ENCODE data around the gene MOV10L1. TPM values are rescaled to one million over a fixed set of nuclear protein-coding genes. Genes with fewer than 3 reads are reported as not detected.

Gene MOV10L1
- total RNA-seq, 4 donors from 2014 or later: 0.25 TPM; not detected in 3

- H3K9me3 ChIP-seq: no peaks in the 10 kb centered on the region
- TF ChIP-seq, protein P1, sequence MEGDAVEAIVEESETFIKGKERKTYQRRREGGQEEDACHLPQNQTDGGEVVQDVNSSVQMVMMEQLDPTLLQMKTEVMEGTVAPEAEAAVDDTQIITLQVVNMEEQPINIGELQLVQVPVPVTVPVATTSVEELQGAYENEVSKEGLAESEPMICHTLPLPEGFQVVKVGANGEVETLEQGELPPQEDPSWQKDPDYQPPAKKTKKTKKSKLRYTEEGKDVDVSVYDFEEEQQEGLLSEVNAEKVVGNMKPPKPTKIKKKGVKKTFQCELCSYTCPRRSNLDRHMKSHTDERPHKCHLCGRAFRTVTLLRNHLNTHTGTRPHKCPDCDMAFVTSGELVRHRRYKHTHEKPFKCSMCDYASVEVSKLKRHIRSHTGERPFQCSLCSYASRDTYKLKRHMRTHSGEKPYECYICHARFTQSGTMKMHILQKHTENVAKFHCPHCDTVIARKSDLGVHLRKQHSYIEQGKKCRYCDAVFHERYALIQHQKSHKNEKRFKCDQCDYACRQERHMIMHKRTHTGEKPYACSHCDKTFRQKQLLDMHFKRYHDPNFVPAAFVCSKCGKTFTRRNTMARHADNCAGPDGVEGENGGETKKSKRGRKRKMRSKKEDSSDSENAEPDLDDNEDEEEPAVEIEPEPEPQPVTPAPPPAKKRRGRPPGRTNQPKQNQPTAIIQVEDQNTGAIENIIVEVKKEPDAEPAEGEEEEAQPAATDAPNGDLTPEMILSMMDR (IDR thresholded peaks at IDR 0.05 in 4 of 5, conservative IDR thresholded peaks at IDR 0.05 in 1 of 5): no peak
- no peak for TF ChIP-seq POLR2A (IDR thresholded peaks at IDR 0.05)
- H3K4me1 ChIP-seq: peaks cover 22 to 30% of the 10 kb centered on the region in 2 donors
- no peak for DNase-seq
- no peak for ATAC-seq
- in situ Hi-C loops (cut with MboI; ENCODE audit: low sequenced_read_pairs in 4 of 4): no loop called here
- H3K27ac ChIP-seq: peak overlapping the region in 1 of 4 donors; percentile 66
- H3K4me3 ChIP-seq: no peak overlapping the region
- peaks cover 0 to 12% of the 10 kb centered on the region in 2 donors for H3K36me3 ChIP-seq
- intact Hi-C loops (cut with DNase I; ENCODE audit: low total_unique reads): loop anchor here (10.0 kb wide), 1 partner anchor 405 kb away; no protein-coding TSS in a partner anchor
- no peaks in the 10 kb centered on the region for H3K27me3 ChIP-seq
Observed at GRCh38 chr22:50189184-50189848, 99.5 kb downstream of the MOV10L1 start.

DNA sequence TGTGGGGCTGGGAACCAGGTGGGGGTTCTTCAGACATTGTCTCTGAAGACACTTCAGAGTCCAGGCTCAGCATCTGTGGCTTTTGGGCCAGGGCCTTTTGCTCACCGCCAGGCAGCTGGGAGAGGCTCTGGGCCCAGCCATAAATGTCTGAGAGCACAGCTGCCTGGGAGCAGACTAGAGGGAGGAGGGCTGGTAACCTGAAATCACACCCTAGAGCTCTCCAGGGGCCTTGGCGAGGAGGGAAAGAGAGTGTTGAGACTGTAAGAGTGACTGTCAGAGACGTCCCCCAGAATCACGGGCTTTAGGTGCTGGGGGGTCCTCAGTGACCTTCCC lies 100.0 kb downstream of the MOV10L1 start:
- in situ Hi-C loops (cut with MboI; ENCODE audit: low sequenced_read_pairs in 4 of 4): no loop called here
- DNase-seq: no peak
- Histone ChIP-seq H3K4me1 (peaks cover 22 to 30% of the 10 kb centered on the region in 2 donors), H3K36me3 (peaks cover 0 to 17% of the 10 kb centered on the region in 2 donors), H3K27me3 (no peaks in the 10 kb centered on the region), H3K4me3 (peak overlapping the region; percentile 37 to 43 (median 40)), H3K27ac (peak overlapping the region in 3 of 4 donors; percentile 37 to 66 (median 58)), H3K9me3 (no peaks in the 10 kb centered on the region)
- intact Hi-C loops (cut with DNase I; ENCODE audit: low total_unique reads): loop anchor here (10.0 kb wide), 1 partner anchor 405 kb away; no protein-coding TSS in a partner anchor
- TF ChIP-seq, protein P1 (IDR thresholded peaks at IDR 0.05 in 4 of 5, conservative IDR thresholded peaks at IDR 0.05 in 1 of 5): no peak
- TF ChIP-seq POLR2A (IDR thresholded peaks at IDR 0.05): no peak
- ATAC-seq: no peak

- peak overlapping the region; percentile 37 to 66 (median 50) for H3K27ac ChIP-seq
- H3K9me3 ChIP-seq: no peaks in the 10 kb centered on the region
- DNase-seq: peak in 1 of 2 donors; percentile 48
- TF ChIP-seq, protein P1 (IDR thresholded peaks at IDR 0.05 in 4 of 5, conservative IDR thresholded peaks at IDR 0.05 in 1 of 5): no peak
- no peak for TF ChIP-seq POLR2A (IDR thresholded peaks at IDR 0.05)
- H3K27me3 ChIP-seq: no peaks in the 10 kb centered on the region
- H3K4me3 ChIP-seq: peak overlapping the region; percentile 37 to 43 (median 40)
- intact Hi-C loops (cut with DNase I; ENCODE audit: low total_unique reads) (no loop called here), in situ Hi-C loops (cut with MboI; ENCODE audit: low sequenced_read_pairs in 4 of 4) (no loop called here)
- ATAC-seq: peak in 1 of 2 donors; percentile 10
- H3K36me3 ChIP-seq: peaks cover 0 to 19% of the 10 kb centered on the region in 2 donors
- H3K4me1 ChIP-seq: peaks cover 22 to 27% of the 10 kb centered on the region in 2 donors
Observed at GRCh38 chr22:50190182-50190940, 100.6 kb downstream of the MOV10L1 start.

- H3K36me3 ChIP-seq: peaks cover 0 to 26% of the 10 kb centered on the region in 2 donors
- H3K9me3 ChIP-seq: no peaks in the 10 kb centered on the region
- ATAC-seq (no peak), DNase-seq (no peak)
- H3K4me3 ChIP-seq: peak overlapping the region; percentile 37 to 43 (median 40)
- peak overlapping the region in 3 of 4 donors; percentile 37 to 66 (median 58) for H3K27ac ChIP-seq
- TF ChIP-seq POLR2A (IDR thresholded peaks at IDR 0.05): no peak
- TF ChIP-seq, protein P1 (IDR thresholded peaks at IDR 0.05 in 4 of 5, conservative IDR thresholded peaks at IDR 0.05 in 1 of 5): no peak
- H3K4me1 ChIP-seq: peaks cover 22 to 26% of the 10 kb centered on the region in 2 donors
- in situ Hi-C loops (cut with MboI; ENCODE audit: low sequenced_read_pairs in 4 of 4) (no loop called here), intact Hi-C loops (cut with DNase I; ENCODE audit: low total_unique reads) (no loop called here)
- H3K27me3 ChIP-seq: no peaks in the 10 kb centered on the region
Observed at GRCh38 chr22:50190941-50191741, 101.3 kb downstream of the MOV10L1 start.

Data from gastrocnemius medialis (tissue), 4 donors.